Endothelial cell of umbilical vein (primary cell): ENCODE results near the gene OR5M8. TPM values are rescaled to one million over a fixed set of nuclear protein-coding genes. Genes with fewer than 3 reads are reported as not detected.

Source experiments
- BruUV-seq: library from RNA; stranded (reverse); fragments of 400-500 nt; replicated peaks from 2 replicates; lab custom pipeline; 2021; lab: Mats Ljungman, UMichigan
- CTCF ChIA-PET: fragments of 300-600, 350-600 bp; sonication (Branson Sonifier 250); formaldehyde crosslinking; loops from one replicate; lab custom pipeline; 2021; ENCODE audit warnings: antibody characterized with exemption, inconsistent platforms; lab: Charles Lee
- POLR2A ChIA-PET: fragments of 300-600, 350-600 bp; sonication (Branson Sonifier 250); formaldehyde crosslinking; loops from one replicate; lab custom pipeline; 2021; ENCODE audit warnings: antibody characterized with exemption, inconsistent platforms; lab: Charles Lee
- DNase-seq: peaks from one replicate; pipeline ENCODE4 v3.0.0-alpha.2; 2011; ENCODE audit warnings: low read depth, low spot score
- FAIRE-seq: peaks from 2 replicates; lab custom pipeline; 2011; peaks lifted over from hg19 to GRCh38; lab: Jason Lieb, UNC
- H2AFZ ChIP-seq: 2 replicates; pipeline ENCODE4 v1.6.0; 2012; ENCODE audit warnings: low read depth, low read length, control low read depth, inconsistent platforms
- H3K27ac ChIP-seq: 2 replicates; pipeline ENCODE4 v1.5.1; 2011; ENCODE audit warnings: low read depth, mild to moderate bottlenecking, control low read depth, low read length, moderate library complexity; ENCODE audit not compliant: insufficient read depth
- H3K27me3 ChIP-seq, 2 experiments: 2 replicates each; pipeline versions ENCODE4 v1.6.0 to v1.6.1; 2011; ENCODE audit warnings: low read length in 2 of 2, mixed read lengths in 1 of 2; ENCODE audit not compliant: control insufficient read depth in 2 of 2, insufficient read depth in 2 of 2
- H3K36me3 ChIP-seq, 2 experiments: 2 replicates in 1 of 2; 3 replicates in 1 of 2; pipeline ENCODE4 v1.5.1; 2011; ENCODE audit warnings: low read length in 2 of 2, mild to moderate bottlenecking in 1 of 2, moderate library complexity in 1 of 2; ENCODE audit not compliant: control insufficient read depth in 2 of 2, insufficient read depth in 2 of 2; ENCODE audit errors: extremely low read depth in 1 of 2
- H3K4me1 ChIP-seq: 3 replicates; pipeline ENCODE4 v1.5.1; 2011; ENCODE audit warnings: mild to moderate bottlenecking, low read length; ENCODE audit not compliant: control insufficient read depth, insufficient read depth; ENCODE audit errors: extremely low read depth
- H3K4me2 ChIP-seq: 2 replicates; pipeline ENCODE4 v1.6.1; 2011; ENCODE audit warnings: low read length, control low read depth, mixed read lengths; ENCODE audit not compliant: insufficient read depth
- H3K4me3 ChIP-seq, 3 experiments: fragments of 200-600 bp in 1 of 3; sonication (generic), shearing (Covaris generic) in 1 of 3; replicated peaks in 1 of 3; 2 replicates each; pipeline ENCODE4 v1.5.1; 2011 to 2016; ENCODE audit warnings: control low read depth in 3 of 3, low read length in 3 of 3, mild to moderate bottlenecking in 2 of 3, inconsistent platforms in 1 of 3, low read depth in 1 of 3, moderate library complexity in 1 of 3; ENCODE audit not compliant: insufficient read depth in 1 of 3
- H3K79me2 ChIP-seq: 2 replicates; pipeline ENCODE4 v1.6.0; 2012; ENCODE audit warnings: low read length, inconsistent platforms; ENCODE audit not compliant: control insufficient read depth, insufficient read depth
- H3K9ac ChIP-seq: replicated peaks from 2 replicates; pipeline ENCODE3; 2011; ENCODE audit warnings: low read length, control low read depth; ENCODE audit not compliant: insufficient read depth; ENCODE audit errors: extremely low read depth
- H3K9me1 ChIP-seq: replicated peaks from 3 replicates; pipeline ENCODE4 v1.6.0; 2011; ENCODE audit warnings: mild to moderate bottlenecking, low read length; ENCODE audit not compliant: control insufficient read depth, insufficient read depth; ENCODE audit errors: extremely low read depth
- H3K9me3 ChIP-seq: replicated peaks from 2 replicates; pipeline ENCODE4 v1.5.1; 2012; ENCODE audit warnings: low read length, inconsistent platforms; ENCODE audit not compliant: control insufficient read depth, insufficient read depth
- H4K20me1 ChIP-seq: replicated peaks from 2 replicates; pipeline ENCODE3; 2011; ENCODE audit warnings: mild to moderate bottlenecking, low read length; ENCODE audit not compliant: control insufficient read depth, insufficient read depth; ENCODE audit errors: extremely low read depth
- CTCF ChIP-seq, 2 donors: IDR thresholded peaks; 1 replicate in 1 of 2; 2 replicates in 1 of 2; pipeline ENCODE4 v1.5.1; 2011; ENCODE audit warnings: low read length in 2 of 2, mild to moderate bottlenecking in 2 of 2, moderate library complexity in 2 of 2, control low read depth in 1 of 2, inconsistent platforms in 1 of 2, low read depth in 1 of 2; ENCODE audit not compliant: insufficient read depth in 1 of 2; ENCODE audit errors: extremely low read depth in 1 of 2
- EZH2 ChIP-seq: IDR thresholded peaks from 2 replicates; pipeline ENCODE4 v1.6.1; 2012; ENCODE audit warnings: borderline replicate concordance, low read depth, mild to moderate bottlenecking, moderate library complexity, low read length, inconsistent platforms; ENCODE audit not compliant: severe bottlenecking
- FOS ChIP-seq: IDR thresholded peaks from 2 replicates; pipeline ENCODE4 v1.6.1; 2011; ENCODE audit warnings: mild to moderate bottlenecking, low read length, moderate library complexity, borderline replicate concordance; ENCODE audit not compliant: insufficient read depth
- GATA2 ChIP-seq: IDR thresholded peaks from 2 replicates; pipeline ENCODE4 v1.7.0; 2011; ENCODE audit warnings: low read depth, mild to moderate bottlenecking, moderate library complexity, mixed read lengths, low read length; ENCODE audit not compliant: insufficient read length, insufficient read depth
- JUN ChIP-seq: IDR thresholded peaks from 2 replicates; pipeline ENCODE4 v1.6.1; 2011; ENCODE audit warnings: borderline replicate concordance, low read depth; ENCODE audit not compliant: insufficient read length, insufficient read depth
- MAX ChIP-seq: IDR thresholded peaks from 2 replicates; pipeline ENCODE4 v1.6.1; 2011; ENCODE audit not compliant: insufficient read depth, insufficient read length
- MYC ChIP-seq: IDR thresholded peaks from one replicate; pipeline ENCODE4 v1.6.1; 2011; ENCODE audit warnings: mild to moderate bottlenecking, low read depth, low read length
- POLR2A ChIP-seq: IDR thresholded peaks from 2 replicates; pipeline ENCODE4 v1.6.1; 2012; ENCODE audit warnings: low read depth, mild to moderate bottlenecking, control low read depth, low read length
- POLR2AphosphoS5 ChIP-seq: IDR thresholded peaks from 2 replicates; pipeline ENCODE4 v1.6.1; 2012; ENCODE audit warnings: low read depth, mild to moderate bottlenecking, control low read depth, low read length, moderate library complexity; ENCODE audit not compliant: insufficient read depth
- dilution Hi-C: fragments of 300-500 bp; cut with MboI; formaldehyde crosslinking; loops from one replicate; pipeline ENCODE4 v1.15.0; 2019; ENCODE audit warnings: low sequenced_read_pairs; ENCODE audit not compliant: extremely low pct_ligation_motif_present
- intact Hi-C: fragments of 100-400 bp; cut with micrococcal nuclease; formaldehyde crosslinking; loops from one replicate; pipeline ENCODE4 v1.10.0; 2022
- polyA plus RNA-seq, 4 experiments: library from polyadenylated mRNA; depleted of rRNA in 3 of 4; stranded (reverse) in 3 of 4; unstranded in 1 of 4; fragments of >200 nt; gene quantifications; 2 replicates each; pipeline versions ENCODE4 v1.2.1 to v1.2.3, GENCODE V29; 2011 to 2012; ENCODE audit warnings: missing spikeins in 1 of 4
- total RNA-seq: library from RNA; stranded (reverse); gene quantifications from 2 replicates; pipeline ENCODE4 v1.2.3, GENCODE V29; 2021

Gene OR5M8
- total and polyA plus RNA-seq, 2 donors (not counting 3 experiments of a cell fraction or from before 2014, with no cell fraction given): not detected

DNA sequence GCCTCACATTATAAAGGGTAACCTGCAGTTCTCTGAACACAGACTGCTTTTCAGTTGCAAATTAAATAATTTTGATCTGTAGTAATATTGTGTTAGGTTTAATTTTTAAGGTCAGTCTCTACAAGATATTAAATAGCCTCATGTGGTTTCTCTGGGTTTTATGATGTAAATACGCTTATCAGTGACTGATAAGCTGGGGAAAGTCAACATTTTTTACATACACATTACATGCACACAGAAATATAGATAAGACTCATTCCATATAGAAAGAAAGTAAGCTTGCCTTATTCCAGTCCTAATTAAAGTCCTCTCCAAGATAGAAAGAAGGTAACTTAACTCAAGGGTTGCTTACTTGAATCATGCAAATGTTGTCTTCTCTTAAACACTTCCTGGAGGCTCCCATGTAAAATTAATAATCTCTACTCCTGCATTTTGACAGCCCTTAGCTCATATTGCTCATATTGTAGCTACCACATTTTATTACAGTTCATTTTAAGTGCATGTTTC, 16.4 kb downstream of the OR5M8 start:
- CTCF ChIA-PET: no interaction called here
- Histone ChIP-seq H3K36me3 (no peaks in the 10 kb centered on the region), H3K9ac (no peak overlapping the region), H3K4me3 (no peak overlapping the region), H3K79me2 (no peaks in the 10 kb centered on the region), H3K9me1 (no peaks in the 10 kb centered on the region), H3K9me3 (peaks cover 3% of the 10 kb centered on the region), H2AFZ (no peak overlapping the region), H3K27ac (no peak overlapping the region), H3K4me2 (no peak overlapping the region), H4K20me1 (no peaks in the 10 kb centered on the region), H3K4me1 (no peaks in the 10 kb centered on the region), H3K27me3 (no peaks in the 10 kb centered on the region)
- FAIRE-seq: no peak
- BruUV-seq: no TSS peak
- intact Hi-C loops: no loop called here
- dilution Hi-C loops: no loop called here
- TF ChIP-seq FOS (no peak), JUN (no peak), MYC (no peak), CTCF (IDR thresholded peaks at IDR 0.05; ENCODE audit: extremely low read depth in 1 of 2, insufficient read depth in 1 of 2, low read depth in 1 of 2, low read length in 2 of 2) (no peak), GATA2 (no peak), POLR2A (no peak), POLR2AphosphoS5 (no peak), MAX (no peak), EZH2 (no peak)
- POLR2A ChIA-PET: no interaction called here
- no peak for DNase-seq
